NCI-H2171 treated with DMSO at 0.1 percent for 48 hours (cell line): ENCODE data around the gene RNU6-1.

Source experiments
- DNase-seq: peaks from one replicate; lab custom pipeline; 2025; lab: John Stamatoyannopoulos, UW

RNU6-1 gene

DNA sequence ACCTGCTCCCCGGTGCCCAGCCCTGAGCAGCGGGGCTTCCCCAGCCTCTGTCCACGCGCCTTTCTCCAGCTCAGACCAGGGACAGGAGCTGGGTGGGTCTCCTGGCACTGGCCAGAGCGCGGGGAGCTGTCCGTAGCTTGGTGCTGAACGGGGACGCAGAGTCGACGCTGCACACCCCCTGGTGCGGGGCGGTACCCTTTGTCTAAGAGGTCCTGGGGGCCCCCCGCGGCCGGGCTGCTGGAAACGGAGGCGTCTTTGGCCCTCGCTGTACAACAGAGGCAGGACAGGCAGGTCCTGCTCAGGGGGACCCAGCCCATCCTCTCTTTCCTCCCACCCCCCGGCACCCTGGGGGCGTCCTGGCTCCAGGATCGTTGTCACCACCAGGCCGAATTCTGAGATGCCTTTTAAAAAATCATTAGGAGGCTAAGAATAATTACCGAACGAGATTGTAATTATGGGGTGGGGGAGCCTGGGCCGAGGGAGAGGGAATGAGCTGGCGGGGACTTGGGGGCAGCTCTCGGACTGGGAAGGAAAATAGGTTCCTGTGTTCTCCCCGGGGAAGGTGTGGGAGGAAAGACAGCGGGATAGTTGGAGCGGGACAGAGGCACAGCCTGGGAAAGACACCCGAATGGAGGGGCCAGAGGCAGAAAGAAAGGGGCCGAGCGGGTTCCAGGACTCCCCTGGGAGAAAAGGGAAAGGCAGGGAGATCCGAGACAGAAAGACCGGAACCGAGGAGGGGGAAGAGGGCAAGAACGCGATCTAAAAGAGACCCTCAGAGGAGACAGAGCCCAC, 18.7 kb downstream of the RNU6-1 start:
- no peak for DNase-seq

DNA sequence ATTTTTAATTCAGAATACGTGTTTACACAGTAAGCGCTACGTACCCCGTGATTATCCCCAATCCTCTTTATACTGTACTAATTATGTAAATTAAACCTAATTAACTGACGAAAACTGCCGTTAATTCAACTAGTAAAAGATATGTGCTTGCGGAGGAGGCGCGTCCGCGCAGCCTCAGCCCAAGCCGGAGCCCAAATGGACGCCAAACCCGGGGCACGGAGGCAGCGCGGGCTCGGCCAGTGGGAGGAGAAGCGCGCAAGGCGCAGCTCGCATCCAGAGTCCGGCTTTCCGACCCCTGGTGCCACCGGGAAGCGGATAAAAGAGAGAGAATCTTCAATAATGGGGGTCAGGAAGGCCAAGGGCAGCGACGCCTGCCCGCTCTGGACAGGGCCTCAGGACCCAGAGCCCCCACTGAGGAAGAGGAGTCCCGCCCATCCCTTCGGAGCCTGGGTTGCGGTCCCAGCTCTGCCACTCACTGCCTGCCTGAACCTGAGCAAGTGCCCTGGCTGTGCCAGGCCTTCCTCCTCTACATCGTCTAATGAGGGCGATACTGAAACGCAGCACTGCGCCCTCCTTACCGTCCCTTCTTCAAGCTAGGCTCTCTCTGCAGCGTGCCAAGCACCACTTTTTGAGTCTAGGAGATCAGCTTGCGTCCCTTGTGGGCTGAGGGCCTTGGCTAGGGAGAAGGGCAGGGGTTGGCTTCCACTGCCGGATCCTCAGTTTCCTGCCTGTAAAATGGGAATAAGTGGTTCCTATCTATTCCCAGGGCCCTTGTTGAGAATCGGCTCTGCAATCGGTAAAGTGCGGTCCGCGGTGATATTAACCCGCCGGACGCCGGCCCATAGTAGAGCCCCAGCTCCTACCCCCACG, 19.5 kb downstream of the RNU6-1 start:
- no peak for DNase-seq

DNA sequence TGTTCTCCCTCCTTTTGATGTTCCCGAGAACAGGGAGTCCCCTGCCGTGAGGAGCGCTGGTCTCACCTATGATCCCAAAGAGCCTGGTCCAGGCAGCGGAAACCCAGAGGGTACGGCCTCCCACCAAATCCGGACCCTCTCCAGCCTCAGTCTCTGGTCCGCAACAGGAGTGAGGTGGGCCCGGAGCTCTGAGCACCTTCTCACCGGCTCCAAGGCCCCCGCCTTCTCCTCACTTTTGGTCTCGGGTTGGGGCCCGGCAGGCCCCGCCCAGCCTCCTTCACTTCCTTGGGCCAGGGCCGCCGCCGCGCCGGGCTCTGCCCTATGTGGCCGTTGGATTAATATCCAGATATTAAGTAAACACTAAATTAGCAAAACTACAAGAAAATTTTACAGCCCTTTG, 20.2 kb downstream of the RNU6-1 start:
- DNase-seq, result no peak

DNA sequence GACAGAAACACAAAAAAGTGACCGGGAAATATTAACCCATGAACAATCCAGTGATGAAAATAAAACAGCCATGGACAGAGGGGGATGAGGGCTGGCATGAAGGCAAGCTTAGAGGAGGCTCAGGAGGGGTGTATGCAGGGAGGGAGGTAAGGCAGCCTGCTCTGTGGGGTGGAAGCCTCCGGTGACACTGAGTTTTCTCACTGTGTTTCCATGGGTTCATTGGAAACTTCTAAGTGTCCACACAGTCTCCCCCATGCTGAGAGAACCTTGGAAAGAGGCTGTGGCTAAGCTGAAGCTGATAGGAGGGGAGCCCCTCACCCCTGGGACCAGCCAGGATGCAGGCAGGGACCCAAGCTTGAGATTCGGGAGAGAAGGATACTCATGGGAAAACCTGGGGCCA, 21.4 kb downstream of the RNU6-1 start:
- no peak for DNase-seq

DNA sequence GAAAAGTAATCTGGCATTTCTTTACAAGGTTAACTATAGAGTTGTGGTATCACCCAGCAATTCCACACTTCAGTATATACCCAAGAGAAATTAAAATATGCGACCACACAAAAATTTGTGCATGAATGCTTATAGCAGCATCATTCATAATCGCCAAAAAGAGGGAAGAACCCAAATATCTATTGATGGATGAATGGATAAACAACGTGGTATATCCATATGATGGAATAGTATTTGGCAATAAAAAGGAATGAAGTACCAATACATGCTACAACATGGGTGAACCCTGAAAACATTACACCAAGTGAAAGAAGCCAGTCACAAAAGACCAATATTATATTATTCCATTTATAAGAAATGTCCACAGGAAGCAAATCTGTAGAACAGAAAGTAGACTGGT, 23.2 kb downstream of the RNU6-1 start:
- DNase-seq, result no peak

DNA sequence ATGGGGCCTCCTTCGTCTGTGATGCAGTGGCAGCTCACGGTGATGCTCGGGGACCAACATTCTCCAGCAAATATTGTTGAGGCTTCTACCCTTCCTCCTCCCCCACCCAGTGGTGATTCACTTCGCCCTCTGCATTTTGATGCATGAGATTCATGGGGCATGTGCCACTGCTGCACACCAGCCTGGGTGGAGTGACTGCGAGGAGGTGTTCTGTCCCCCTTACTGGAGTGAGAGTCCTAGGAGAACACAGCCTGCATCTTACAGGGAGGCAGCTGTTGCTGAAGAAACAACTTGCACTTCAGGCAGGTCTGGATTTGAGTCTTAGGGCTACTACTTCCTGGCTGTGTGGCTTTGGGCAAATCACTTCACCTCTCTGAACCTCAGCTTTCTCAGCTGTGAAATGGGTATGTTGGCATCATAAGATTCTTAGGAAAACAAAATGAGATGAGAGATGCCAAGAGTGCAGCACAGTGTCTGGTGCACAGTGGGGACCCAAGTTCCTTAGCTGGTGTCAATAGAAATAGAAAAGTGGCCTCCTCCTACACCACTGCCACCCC, 24.7 kb downstream of the RNU6-1 start:
- no peak for DNase-seq

DNA sequence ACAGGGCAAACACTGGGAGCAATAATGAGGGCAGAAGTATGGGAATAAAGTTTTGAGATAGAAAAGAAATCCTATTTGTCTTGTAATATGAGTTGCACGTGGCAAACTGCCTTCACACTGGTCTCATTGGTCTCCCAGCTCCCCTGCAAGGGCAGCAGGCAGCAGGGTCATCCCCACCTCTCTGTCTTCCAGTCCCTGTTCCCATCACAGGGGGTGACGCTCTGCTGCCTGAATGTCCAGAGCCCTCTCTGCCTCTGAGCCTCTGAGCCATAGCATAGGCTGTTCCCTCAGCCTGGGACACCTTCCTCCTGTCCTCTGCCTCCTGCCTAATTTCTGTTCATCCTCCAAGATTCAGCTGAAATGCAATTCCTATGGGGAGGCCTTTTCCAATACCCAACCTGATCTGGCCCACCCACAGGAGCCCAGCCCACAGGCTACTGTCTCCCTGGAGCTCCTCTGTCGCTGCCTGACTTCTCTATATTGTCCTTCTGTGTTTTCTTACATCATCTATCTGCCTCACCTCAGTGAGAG, 26.7 kb downstream of the RNU6-1 start:
- DNase-seq, result no peak

DNA sequence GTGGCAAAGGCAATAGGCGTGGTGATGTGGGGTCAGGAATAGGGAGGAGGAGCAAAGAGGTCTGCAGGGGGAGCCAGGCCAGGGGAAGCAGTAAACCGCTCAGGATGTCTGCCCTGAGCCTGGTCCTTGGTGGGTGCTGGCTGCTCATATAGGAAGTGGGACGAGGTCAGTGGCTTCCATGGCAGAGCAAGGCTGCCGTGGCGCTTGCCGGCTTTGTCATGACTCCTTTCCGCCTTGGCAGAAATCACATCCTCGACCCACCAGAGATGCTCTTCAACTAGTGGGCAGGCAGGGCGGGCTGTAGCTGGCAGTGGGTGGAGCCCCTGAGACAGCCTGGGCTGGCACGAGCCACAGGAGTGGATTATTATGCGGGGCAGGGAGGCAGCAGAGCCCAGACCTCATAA, 27.6 kb downstream of the RNU6-1 start:
- DNase-seq, result no peak

DNA sequence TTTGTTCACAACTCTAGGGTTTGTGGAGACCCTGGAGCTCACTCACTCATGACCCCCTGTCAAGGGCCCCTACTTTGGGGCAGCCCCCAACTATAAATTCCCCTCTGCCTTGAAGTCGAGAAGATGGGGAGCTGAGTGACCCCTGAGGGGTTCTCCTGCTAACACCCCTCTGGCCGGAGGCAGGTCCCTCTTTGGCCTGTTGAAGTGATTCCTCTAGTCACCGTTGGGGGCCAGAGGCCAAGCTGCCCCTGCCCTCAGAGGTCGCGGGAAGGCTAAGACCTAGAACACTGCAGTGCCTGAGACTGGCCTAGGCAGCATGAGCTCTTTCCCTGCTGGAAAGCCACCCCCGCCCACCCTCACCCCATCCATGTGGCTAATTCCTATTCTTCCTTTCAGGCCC, 30.0 kb downstream of the RNU6-1 start:
- no peak for DNase-seq

DNA sequence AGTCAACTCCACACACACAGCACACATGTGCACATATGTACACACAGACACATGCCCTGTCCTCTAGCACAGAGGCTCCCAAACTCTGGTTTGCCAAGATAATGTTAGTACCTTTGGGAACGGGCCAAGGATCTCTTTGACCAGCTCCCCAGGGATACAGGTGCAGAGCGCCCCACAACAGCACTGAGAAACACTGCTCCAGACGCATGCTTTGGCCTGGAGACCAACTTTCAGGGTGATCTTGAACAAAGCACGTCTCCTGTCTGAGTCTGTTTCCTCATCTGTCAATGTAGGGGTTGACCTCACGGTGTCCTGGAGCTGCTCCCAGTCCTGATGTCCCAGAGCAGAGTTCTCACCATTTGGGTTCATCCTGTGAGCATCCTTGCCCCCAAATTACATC, 30.4 kb downstream of the RNU6-1 start:
- DNase-seq, result no peak

DNA sequence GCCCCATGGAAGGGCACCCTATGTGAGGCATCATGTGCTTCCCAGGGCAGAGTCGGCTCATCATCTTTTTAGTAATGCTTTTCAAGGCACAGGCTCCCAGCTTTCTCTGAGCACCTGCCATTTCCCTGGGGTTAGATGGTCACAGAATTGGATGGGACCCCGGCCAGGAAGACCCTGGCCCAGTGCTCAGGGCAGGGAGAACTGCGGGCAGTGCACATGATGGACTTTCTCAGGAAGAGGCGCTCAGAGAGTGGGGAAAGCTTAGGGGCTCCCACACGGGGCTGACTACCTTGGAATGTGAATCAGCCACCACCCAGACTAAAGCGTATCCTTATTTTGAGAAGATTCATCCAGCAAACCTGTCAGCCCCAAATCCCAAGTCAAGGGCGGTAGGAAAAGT, 31.0 kb downstream of the RNU6-1 start:
- no peak for DNase-seq

DNA sequence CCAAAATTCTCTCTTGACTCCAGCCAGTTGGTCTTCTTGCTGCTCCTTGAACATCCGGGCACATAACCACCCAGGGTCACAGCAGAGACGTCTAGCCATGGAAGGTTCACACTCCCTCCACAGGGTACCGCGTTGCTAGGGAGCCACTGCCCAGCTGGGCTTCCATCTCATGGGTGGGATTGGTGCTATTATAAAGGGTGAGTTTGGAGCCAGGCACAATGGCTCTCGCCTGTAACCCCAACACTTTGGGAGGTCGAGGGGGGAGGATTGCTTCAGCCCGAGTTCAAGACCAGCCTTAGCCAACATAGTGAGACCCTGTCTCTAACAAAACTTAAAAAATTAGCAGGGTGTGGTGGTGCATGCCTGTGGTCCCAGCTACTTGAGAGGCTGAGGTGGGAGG, 32.0 kb downstream of the RNU6-1 start:
- DNase-seq, result no peak

DNA sequence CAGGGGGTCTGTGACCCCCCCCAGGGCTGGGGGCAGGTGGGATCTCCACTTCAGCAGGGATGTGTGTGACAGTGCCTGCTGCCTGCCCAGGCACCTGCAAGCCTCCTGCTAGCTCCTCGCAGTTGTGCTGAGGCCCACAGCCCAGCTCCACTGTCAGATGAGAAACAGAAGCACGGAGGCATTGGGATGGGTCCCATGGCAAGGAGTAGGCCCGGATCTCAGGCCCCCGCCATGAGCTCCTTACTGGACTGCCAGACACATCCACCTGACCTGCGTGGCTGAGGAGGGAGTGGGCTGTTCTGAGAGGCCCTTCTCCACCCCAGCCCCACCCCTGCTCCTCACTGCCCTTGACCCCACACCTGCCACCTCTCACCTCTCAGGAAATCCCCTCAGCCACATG, 32.7 kb downstream of the RNU6-1 start:
- DNase-seq, result no peak

DNA sequence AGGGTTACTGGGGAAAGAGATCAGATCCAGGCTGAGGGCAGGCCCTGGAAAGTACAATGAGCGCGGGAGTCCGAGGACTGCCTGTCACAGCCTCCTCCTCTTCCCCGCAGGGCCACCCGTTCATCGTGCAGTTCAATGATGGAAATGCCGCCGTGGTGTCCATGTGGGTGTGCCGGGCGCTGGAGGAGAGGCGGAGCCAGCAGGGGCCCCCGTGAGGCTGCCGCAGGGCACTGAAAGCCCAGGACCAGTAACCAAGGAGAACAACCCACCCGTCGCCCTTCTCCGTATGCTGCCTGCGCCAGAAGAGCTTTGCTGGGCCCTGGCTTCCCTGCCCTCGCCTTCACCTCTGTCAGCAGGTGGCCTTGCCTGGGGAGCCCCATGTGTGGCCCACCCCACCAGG, 33.3 kb downstream of the RNU6-1 start:
- no peak for DNase-seq

DNA sequence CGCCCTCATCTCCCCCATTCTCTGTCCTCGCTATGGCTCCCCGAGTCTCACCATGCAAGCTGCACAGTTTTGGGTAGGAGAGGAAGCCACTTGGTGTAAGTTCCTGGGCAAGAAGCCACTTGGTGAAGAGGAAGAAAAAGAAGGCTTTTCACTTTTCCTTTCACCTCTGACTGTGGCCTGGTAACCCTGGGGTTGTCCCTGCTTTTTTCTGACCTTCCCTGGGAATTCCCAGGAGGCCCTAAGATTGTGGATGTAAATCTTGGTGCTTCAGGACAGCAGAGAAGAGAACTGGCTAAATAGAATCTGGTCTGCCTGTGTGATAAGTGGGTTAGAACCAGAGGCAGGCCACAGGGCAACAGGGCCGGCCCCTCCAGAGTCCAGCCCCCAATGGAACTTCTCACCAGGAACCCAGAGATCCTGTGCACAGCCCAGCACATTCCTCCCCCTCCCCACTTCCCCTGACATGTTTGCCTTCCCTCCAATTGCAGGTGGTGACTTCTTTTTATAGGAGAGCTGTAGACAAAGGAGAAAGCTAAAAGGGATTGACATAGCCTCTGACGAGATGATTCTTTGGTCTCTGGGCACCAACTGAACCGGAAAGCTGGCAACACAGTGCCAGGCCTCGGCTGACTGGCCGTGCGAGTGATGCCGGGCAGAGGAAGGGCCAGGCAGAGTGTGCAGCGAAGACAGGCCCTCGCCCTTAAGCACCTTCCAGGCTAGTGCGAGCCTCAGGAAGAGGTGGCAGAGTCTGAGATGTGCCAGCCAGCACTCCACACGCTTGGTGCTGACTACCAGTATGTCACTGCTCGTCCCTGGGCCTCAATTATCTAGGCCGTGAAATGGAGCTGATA, 34.0 kb downstream of the RNU6-1 start:
- no peak for DNase-seq

DNA sequence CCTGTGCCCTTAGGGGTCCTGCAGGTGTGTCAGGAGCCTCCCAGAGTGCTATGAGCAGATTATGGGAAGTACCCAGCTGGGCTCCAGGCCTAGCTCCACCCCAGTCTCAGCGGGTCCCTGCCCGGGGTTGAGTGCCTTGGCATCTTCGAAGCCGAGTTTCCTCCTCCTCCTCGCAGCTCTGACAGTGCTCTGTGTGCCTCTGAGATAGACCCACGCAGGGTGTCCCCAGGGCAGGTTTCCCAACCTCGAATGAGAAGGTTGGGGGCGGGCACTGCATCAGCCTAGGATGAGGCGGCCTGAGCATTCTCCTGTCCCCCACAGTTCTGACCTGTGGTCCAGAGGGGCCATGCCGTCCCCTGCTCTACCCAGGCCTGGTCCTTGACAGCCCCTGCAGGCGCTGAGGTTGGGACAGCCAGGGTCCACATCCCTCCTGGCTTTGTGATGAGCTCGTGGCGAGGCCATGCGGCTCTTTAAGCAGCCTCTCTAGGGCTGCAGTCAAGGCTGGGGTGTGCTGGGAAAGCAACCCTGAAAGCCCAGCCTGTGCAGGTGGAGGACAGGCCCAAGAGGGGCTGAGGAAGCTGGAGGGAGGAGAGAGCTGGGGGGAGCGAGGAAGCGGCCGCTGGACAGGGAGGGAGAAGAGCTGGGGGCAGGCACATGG, 34.7 kb downstream of the RNU6-1 start:
- no peak for DNase-seq

DNA sequence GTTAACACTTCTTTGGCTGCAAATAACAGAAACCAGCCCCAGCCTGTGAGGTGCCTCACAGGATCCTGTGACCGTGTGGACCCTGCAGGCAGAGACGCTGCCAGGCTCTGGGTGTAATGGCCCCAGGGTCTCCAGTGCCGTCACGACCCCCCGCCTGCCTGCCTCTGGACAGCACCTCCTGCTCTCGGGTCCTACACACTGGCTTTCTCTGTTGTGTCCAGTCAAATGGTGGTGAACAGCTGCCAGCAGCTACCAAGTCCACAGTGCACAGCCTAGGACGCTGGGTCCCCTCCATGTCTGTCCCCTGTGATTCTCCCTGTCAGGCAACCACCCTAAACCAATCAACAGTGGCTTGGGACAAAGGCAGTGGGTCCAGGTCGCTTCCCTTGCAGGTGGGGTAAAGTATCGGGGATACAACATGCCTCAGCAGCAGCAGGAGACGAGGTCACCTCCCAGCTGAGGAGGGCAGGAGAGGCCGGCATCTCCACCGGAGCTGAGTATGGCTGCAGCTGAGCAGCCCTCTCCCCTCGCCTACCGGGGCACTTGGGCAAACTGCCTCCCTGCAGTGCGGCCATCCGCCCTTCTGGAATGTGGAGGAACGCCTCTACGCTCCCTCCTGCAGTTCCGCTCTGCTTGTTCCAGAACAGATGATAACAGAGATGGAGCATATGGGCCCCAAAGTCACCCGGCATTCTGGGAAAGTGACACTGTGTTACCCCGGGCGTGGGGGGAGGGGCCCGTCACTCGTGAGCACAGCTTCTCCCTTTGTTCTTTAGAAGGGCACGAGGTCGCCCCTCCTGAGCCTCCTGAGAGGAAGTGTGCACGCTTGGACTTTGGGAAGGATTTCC, 35.6 kb downstream of the RNU6-1 start:
- peak; percentile 81 for DNase-seq

DNA sequence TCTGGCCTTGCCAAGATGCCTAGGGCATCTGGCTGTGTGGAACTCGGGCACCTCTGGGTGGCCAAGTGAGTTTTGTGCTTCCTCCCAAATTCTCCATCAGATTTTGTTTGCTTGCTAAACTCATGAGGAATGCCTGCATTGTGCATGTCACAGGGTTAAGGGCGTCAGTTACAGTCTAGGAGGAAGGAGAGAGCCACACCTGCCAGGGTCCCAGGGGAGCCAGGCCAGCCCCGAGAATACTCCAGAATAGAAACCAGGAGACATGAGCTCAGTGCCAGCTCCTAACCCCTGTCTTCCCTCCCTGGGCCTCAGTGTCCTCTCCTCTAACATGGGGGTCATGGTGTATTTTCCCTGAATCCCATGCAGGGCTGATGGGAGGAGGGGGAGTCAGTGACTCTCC, 36.5 kb downstream of the RNU6-1 start:
- DNase-seq, result no peak

DNA sequence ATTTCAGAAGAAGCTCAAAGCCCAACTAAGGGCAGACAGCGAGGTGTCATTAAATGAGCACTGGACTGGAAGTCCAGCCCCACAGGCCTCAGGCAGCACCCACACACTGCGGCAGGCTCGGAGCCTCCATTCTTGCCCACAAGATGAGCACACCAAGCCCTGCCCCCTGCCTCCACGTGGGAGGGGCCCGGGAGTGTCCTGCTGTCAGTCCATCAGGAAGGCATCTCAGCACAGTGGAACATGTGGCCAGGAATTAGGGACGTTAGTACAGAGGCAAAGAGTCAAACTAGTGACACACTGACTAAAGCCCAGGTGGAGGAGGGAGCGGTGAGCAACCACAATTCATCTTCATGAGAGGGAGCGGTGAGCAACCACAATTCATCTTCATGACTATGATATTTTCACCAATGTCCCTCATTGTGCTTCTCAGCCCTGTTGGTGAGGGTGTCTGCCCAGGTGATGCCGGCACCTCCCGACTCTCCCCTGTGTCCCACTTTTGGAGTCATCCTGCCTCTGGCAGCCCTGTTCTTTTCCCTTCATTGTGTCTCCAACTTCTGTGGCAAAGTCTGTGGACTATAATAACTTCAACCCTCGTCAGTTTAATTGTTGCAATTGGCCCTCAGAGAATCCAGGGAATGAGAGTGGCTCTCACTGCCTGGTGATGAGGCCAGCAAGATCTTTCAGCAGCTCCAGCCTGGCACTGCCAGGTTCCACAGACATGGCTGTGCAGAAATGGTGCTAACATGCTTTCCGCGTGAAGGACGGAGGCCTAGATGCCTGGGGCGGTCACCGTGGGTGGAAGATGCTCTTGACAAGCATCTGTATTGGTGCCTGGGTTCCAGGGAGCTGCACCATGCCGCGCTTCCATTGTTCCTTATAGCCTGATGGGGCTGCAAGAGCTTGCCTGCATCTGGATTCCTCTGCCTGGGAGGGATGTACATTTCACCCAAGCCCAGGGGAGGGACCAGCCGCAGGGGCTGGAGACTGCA, 37.6 kb downstream of the RNU6-1 start:
- DNase-seq, result no peak
